ENCODE results near the gene RPS26. TPM values are rescaled to one million over a fixed set of nuclear protein-coding genes. Genes with fewer than 3 reads are reported as not detected.
"Not testable (repeated sequence)": the region's sequence is repeated elsewhere in the genome, so short reads cannot be mapped to it uniquely, and the experiment has no call there.

RPS26 gene
- total RNA-seq, 4 donors from 2014 or later, result 104 to 1,982 (median 577) TPM

GRCh38 chr12:56071648-56072047, 29.9 kb downstream of the RPS26 start:
- H3K4me1 ChIP-seq, result no peaks in the 10 kb centered on the region
- no peak for DNase-seq (ENCODE audit: extremely low spot score)
- no peak overlapping the region for H3K4me3 ChIP-seq
- no peaks in the 10 kb centered on the region for H3K9me3 ChIP-seq
- H3K27ac ChIP-seq (replicated peaks in 1 of 4), result no peak overlapping the region
- TF ChIP-seq CTCF (IDR thresholded peaks at IDR 0.05) (no peak), POLR2AphosphoS5 (IDR thresholded peaks at IDR 0.05) (no peak), POLR2A (IDR thresholded peaks at IDR 0.05; ENCODE audit: low read depth) (no peak), EP300 (IDR thresholded peaks at IDR 0.05) (no peak)
- 77% methylated on average over 4 of the region's 4 CpGs for WGBS
- H3K27me3 ChIP-seq, result no peaks in the 10 kb centered on the region
- intact Hi-C loops (cut with DNase I), result no loop called here
- no peaks in the 10 kb centered on the region for H3K36me3 ChIP-seq

- Histone ChIP-seq H3K9me3 (no peaks in the 10 kb centered on the region), H3K4me1 (peaks cover 0 to 10% (median 6%) of the 10 kb centered on the region in 4 donors), H3K27ac (replicated peaks in 1 of 4) (no peak overlapping the region), H3K4me3 (no peak overlapping the region), H3K27me3 (no peaks in the 10 kb centered on the region), H3K36me3 (no peaks in the 10 kb centered on the region)
- no peak for DNase-seq (ENCODE audit: extremely low spot score)
- no peak for TF ChIP-seq CTCF (IDR thresholded peaks at IDR 0.05)
- no peak for TF ChIP-seq POLR2A (IDR thresholded peaks at IDR 0.05; ENCODE audit: low read depth)
- TF ChIP-seq POLR2AphosphoS5 (IDR thresholded peaks at IDR 0.05), result no peak
- no peak for TF ChIP-seq EP300 (IDR thresholded peaks at IDR 0.05)
- intact Hi-C loops (cut with DNase I), result no loop called here
- 72% methylated on average over 5 of the region's 5 CpGs for WGBS
Measured at GRCh38 chr12:56074396-56074795, 32.7 kb downstream of the RPS26 start.

DNA sequence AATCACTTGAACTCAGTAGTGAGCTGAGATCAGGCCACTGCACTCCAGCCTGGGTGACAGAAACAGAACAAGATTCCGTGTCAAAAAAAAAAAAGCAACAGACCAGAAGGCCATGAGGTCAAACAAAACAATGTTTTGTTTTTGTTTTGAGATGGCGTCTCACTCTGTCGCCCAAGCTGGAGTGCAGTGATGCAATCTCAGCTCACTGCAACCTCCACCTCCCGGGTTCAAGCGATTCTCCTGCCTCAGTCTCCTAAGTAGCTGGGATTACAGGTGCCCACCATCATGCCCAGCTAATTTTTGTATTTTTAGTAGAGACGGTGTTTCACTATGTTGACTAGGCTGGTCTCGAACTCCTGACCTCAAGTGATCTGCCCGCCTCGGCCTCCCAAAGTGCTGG, 36.2 kb downstream of the RPS26 start:
- WGBS, result 84% methylated on average over 9 of the region's 9 CpGs
- DNase-seq (ENCODE audit: extremely low spot score); H3K27ac ChIP-seq (replicated peaks in 1 of 4); intact Hi-C loops (cut with DNase I); H3K9me3 ChIP-seq; H3K4me3 ChIP-seq; H3K36me3 ChIP-seq: not testable (repeated sequence)
- peaks cover 7 to 23% (median 20%) of the 10 kb centered on the region in 4 donors for H3K4me1 ChIP-seq
- peaks cover 0 to 31% (median 12%) of the 10 kb centered on the region in 4 donors for H3K27me3 ChIP-seq

DNA sequence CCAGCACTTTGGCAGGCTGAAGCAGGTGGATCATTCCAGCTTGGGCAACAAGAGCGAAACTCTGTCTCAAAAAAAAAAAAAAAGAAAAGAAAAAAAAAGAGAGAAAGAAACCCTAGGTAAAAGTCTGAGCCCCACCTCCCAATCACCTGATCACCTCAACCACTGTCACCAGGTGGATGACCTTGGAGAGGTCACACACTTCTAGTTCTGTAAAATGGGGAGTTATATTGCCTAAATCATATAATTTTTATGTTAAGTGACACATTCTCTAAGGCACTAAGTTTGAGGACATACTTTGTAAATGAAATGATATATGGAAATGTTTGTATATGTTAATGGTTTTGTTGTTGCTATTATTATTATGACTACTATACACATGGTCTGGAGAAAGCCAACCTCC, 36.7 kb downstream of the RPS26 start:
- Histone ChIP-seq H3K36me3 (no peaks in the 10 kb centered on the region), H3K4me1 (peaks cover 7 to 23% (median 20%) of the 10 kb centered on the region in 4 donors), H3K4me3 (peak overlapping the region in 1 of 4 donors; percentile 66), H3K9me3 (no peaks in the 10 kb centered on the region), H3K27ac (replicated peaks in 1 of 4) (peak overlapping the region in 2 of 4 donors; percentile 64 to 75), H3K27me3 (peaks cover 0 to 32% (median 12%) of the 10 kb centered on the region in 4 donors)
- TF ChIP-seq EP300 (IDR thresholded peaks at IDR 0.05), result no peak
- WGBS, result 100% methylated on average over 1 of the region's 1 CpG
- no peak for DNase-seq (ENCODE audit: extremely low spot score)
- intact Hi-C loops (cut with DNase I), result no loop called here

- Histone ChIP-seq H3K9me3 (no peaks in the 10 kb centered on the region), H3K27me3 (peaks cover 0 to 32% (median 12%) of the 10 kb centered on the region in 4 donors), H3K4me1 (peaks cover 7 to 23% (median 20%) of the 10 kb centered on the region in 4 donors), H3K27ac (replicated peaks in 1 of 4) (peak overlapping the region; percentile 64 to 75 (median 70)), H3K36me3 (no peaks in the 10 kb centered on the region), H3K4me3 (peak overlapping the region; percentile 59 to 66 (median 60))
- WGBS, result 7% methylated on average over 16 of the region's 50 CpGs
- peak; percentile 93 for DNase-seq (ENCODE audit: extremely low spot score)
- intact Hi-C loops (cut with DNase I), result no loop called here
- peak; percentile 60 to 83 (median 73) for TF ChIP-seq CTCF (IDR thresholded peaks at IDR 0.05)
- peak; percentile 36 to 55 for TF ChIP-seq POLR2AphosphoS5 (IDR thresholded peaks at IDR 0.05)
- TF ChIP-seq EP300 (IDR thresholded peaks at IDR 0.05), result no peak
Measured at GRCh38 chr12:56078931-56079722, 37.4 kb downstream of the RPS26 start.

Measured in esophagus muscularis mucosa (tissue), 4 donors.